Measurements from ENCODE around the gene DCAF17.

The DCAF17 gene

DNA sequence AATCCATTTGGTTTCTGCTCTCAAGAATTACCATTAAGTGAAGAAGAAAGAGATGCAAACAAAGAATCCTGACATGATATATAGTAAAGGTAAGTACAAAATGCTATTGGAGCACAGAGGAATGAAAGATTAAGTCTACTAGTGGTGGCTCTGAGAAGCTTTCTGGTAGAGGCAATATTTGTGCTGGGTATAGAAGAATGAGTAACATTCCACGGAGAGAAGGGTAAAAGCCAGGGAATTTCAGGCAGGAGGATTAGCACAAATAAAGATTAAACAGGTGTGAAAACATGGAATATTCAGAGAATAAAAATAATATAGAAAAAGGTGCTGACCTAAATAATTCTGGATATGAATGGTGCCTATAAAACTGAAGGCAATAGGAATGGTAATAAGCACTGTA, 32.1 kb upstream of the DCAF17 start:
- ChIA-PET POLR2A (no interaction called here), CTCF (interaction anchor here (1.3 to 6.7 kb wide), 2 partner anchors 14 to 54 kb away, joined by 3 to 30 read pairs; no protein-coding TSS in a partner anchor)
- TF ChIP-seq, protein P1, sequence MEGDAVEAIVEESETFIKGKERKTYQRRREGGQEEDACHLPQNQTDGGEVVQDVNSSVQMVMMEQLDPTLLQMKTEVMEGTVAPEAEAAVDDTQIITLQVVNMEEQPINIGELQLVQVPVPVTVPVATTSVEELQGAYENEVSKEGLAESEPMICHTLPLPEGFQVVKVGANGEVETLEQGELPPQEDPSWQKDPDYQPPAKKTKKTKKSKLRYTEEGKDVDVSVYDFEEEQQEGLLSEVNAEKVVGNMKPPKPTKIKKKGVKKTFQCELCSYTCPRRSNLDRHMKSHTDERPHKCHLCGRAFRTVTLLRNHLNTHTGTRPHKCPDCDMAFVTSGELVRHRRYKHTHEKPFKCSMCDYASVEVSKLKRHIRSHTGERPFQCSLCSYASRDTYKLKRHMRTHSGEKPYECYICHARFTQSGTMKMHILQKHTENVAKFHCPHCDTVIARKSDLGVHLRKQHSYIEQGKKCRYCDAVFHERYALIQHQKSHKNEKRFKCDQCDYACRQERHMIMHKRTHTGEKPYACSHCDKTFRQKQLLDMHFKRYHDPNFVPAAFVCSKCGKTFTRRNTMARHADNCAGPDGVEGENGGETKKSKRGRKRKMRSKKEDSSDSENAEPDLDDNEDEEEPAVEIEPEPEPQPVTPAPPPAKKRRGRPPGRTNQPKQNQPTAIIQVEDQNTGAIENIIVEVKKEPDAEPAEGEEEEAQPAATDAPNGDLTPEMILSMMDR (IDR thresholded peaks at IDR 0.05; ENCODE audit: insufficient read depth, low read length, missing control alignments), result no peak
- no peak for DNase-seq (ENCODE audit: low read depth, low spot score)
- no peak overlapping the region for H3K4me3 ChIP-seq (ENCODE audit: low read depth, low read length)

DNA sequence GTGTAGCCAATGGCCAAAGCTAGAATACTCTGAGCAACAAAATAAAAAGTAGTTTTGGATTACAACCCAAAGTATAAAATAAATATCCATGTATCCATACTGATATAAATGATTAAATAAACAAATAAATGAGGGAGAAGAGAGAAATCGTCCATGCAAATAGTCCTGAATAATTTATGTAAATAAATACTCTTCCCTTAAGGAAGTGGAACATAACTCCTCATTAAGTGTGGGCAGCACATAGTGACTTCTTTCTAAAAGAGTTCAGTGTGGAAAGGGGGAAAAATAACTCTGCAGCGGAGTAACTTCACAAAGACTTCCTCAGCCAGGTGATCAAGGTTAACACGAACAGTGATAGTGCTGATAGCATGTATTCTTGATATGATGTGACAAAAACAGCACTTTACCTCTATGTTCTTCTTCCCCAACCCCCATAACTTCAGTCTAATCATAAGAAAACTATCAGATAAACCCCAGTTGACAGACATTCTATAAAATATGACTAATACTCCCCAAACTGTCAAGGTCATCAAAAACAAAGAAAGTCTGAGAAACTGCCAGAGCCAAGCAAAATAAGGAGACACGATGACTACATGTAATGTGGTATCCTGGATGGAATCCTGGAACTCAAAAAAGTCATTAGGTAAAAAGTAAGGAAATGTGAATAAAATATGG, 31.0 kb upstream of the DCAF17 start:
- ChIA-PET POLR2A (no interaction called here), CTCF (interaction anchor here (6.7 kb wide), 1 partner anchor 13 kb away, joined by 30 read pairs; no protein-coding TSS in a partner anchor)
- no peak overlapping the region for H3K4me3 ChIP-seq (ENCODE audit: low read depth, low read length)
- TF ChIP-seq, protein P1 (IDR thresholded peaks at IDR 0.05; ENCODE audit: insufficient read depth, low read length, missing control alignments), result no peak
- no peak for DNase-seq (ENCODE audit: low read depth, low spot score)

DNA sequence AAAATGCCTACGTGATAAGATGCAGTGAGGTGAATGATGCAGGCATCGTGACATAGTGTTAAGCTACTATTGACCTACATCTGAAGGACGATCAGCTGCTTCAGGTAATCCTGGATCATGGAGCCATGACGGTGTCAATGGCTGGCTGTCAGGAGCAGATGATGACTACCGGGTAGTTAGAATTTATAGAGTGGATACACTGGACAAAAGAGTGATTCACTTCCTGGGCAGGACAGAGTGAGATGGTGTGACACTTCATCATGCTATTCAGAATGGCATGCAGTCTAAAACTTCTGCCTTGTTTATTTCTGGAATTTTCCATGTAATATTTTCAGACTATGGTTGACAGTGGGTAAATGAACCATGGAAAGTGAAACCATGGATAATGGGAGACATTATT, 29.8 kb upstream of the DCAF17 start:
- TF ChIP-seq, protein P1 (IDR thresholded peaks at IDR 0.05; ENCODE audit: insufficient read depth, low read length, missing control alignments), result no peak
- DNase-seq (ENCODE audit: low read depth, low spot score), result no peak
- ChIA-PET CTCF (no interaction called here), POLR2A (no interaction called here)
- H3K4me3 ChIP-seq (ENCODE audit: low read depth, low read length), result no peak overlapping the region

DNA sequence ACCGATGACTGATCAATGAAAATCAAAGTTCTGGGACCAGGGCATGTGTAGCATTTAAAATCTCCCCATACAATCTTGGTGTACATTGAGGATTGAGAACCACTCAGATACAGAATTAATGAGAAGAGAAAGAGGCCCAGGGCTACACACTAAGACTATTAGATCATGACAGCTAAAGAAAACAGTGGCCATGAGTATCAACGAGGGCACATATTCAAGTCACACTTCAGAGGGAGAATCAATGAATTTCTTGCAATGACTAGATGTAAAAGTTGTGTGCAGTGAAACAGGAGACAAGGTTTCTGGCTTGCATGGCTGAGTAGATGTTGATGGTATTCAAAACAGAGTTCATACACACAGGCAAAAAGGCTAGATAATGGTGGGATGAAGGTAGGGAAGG, 29.3 kb upstream of the DCAF17 start:
- ChIA-PET CTCF (no interaction called here), POLR2A (no interaction called here)
- DNase-seq (ENCODE audit: low read depth, low spot score), result no peak
- H3K4me3 ChIP-seq (ENCODE audit: low read depth, low read length), result no peak overlapping the region
- TF ChIP-seq, protein P1 (IDR thresholded peaks at IDR 0.05; ENCODE audit: insufficient read depth, low read length, missing control alignments), result no peak

DNA sequence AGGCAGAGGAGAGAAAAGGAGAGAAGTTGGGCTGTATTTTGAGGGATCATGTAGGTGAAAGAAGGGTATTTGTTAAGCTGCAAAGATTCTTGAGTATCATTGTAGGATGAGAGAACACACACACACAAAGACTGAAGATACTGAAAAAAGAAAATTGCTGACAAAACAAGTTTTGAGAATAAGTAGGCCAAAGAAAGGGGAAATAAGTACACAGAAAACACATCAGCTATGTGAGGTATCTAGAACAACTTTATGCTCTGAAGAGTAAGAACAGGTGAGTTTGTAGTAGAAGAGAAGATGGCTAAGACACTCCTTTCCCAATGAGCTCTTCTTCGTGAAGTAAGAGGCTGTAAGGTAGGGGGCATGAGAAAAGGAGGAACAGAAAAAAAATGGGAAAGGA, 28.5 kb upstream of the DCAF17 start:
- CTCF ChIA-PET, result interaction anchor here (0.6 to 3.6 kb wide), 3 partner anchors 11 to 320 kb away, joined by 3 to 16 read pairs (median 4); no protein-coding TSS in a partner anchor
- TF ChIP-seq, protein P1 (IDR thresholded peaks at IDR 0.05; ENCODE audit: insufficient read depth, low read length, missing control alignments), result no peak
- POLR2A ChIA-PET, result no interaction called here

DNA sequence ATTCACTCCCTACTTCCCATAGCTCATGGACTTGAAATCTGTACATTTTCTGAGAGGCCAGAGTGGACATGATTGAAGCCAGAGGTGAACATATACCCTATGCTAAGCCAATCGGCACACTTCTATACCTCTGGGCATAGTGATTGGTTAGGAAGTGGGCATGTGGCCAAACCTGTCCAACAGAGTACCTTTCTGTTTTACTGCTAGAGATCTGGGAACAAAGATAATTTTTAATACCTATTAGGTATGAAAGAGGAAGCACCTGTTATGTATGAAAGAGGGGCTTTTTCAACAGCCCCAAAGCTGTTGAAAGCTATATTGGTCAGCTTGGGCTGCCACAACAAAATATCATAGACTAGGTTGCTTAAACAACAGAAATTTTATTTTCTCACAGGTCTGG, 28.0 kb upstream of the DCAF17 start:
- CTCF ChIA-PET, result interaction anchor here (0.6 to 3.6 kb wide), 3 partner anchors 10 to 320 kb away, joined by 3 to 16 read pairs (median 4); no protein-coding TSS in a partner anchor
- no peak overlapping the region for H3K4me3 ChIP-seq (ENCODE audit: low read depth, low read length)
- POLR2A ChIA-PET, result no interaction called here
- no peak for DNase-seq (ENCODE audit: low read depth, low spot score)
- TF ChIP-seq, protein P1 (IDR thresholded peaks at IDR 0.05; ENCODE audit: insufficient read depth, low read length, missing control alignments), result no peak

More for the DNA sequence above, 28.5 kb upstream of the DCAF17 start:
- DNase-seq (ENCODE audit: low read depth, low spot score), result no peak
- H3K4me3 ChIP-seq (ENCODE audit: low read depth, low read length), result no peak overlapping the region

Measured in AG04449 (cell line).